Esophagus muscularis mucosa (tissue), 4 donors: ENCODE measurements around the gene DCAF8.

Source experiments
- CTCF ChIP-seq, 3 experiments: fragments of 200-600 bp in 2 of 3; fragments of 450-650 bp in 1 of 3; sonication (generic) in 2 of 3; IDR thresholded peaks; one replicate each; pipeline ENCODE4 v1.5.1; 2017 to 2019; ENCODE audit warnings: antibody characterized with exemption in 3 of 3, mild to moderate bottlenecking in 2 of 3, moderate library complexity in 1 of 3
- EP300 ChIP-seq: sonication (generic); formaldehyde crosslinking; IDR thresholded peaks from one replicate; pipeline ENCODE4 v1.6.1; 2017; ENCODE audit warnings: antibody characterized with exemption
- POLR2A ChIP-seq: fragments of 450-650 bp; IDR thresholded peaks from one replicate; pipeline ENCODE4 v1.6.1; 2017; ENCODE audit warnings: antibody characterized with exemption, moderate library complexity, mild to moderate bottlenecking, low read depth
- POLR2AphosphoS5 ChIP-seq, 2 donors: sonication (generic); formaldehyde crosslinking; IDR thresholded peaks; one replicate each; pipeline ENCODE4 v1.6.1; 2017; ENCODE audit warnings: antibody characterized with exemption in 2 of 2

GRCh38 chr1:160261556-160261892, 825 bp downstream of the DCAF8 start:
- TF ChIP-seq CTCF (IDR thresholded peaks at IDR 0.05) (no peak), POLR2AphosphoS5 (IDR thresholded peaks at IDR 0.05) (no peak), POLR2A (no peak), EP300 (no peak)
